Embryonic facial prominence (tissue), 1 donor: ENCODE measurements around the gene NTN3.
A peak's percentile ranks its signal among the peaks of the same experiment; 100 is the strongest.
"Not testable (repeated sequence)": the region's sequence is repeated elsewhere in the genome, so short reads cannot be mapped to it uniquely, and the experiment has no call there.

ENCODE experiments used
- DNase-seq: peaks from one replicate; pipeline ENCODE4 v3.0.0-alpha.2; 2016; ENCODE audit errors: extremely low spot score

NTN3 gene

GRCh38 chr16:2479996-2480395, 8.9 kb downstream of the NTN3 start:
- not testable (repeated sequence) for DNase-seq

- DNase-seq, result no peak
Observed at GRCh38 chr16:2480948-2481347, 9.9 kb downstream of the NTN3 start.

DNA sequence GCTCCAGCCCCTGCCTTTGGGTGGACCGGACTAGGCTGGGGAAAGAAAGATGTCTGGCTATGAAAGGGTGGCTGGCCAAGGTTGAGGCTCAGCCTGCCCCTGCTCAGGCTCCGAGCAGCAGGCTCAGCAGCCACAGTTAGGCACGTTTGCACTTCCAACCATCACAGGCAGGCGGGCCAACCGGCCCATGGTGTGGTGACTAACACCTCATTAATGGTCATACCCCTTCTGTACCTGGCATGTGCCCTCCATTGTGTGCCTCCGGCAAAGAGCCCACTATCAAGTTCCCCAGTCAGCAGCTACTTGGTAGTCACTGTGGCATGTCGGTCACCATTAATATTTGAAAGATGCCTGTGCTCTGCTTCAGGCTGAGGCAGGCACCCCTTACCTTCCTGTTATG, 10.6 kb downstream of the NTN3 start:
- DNase-seq, result no peak

DNA sequence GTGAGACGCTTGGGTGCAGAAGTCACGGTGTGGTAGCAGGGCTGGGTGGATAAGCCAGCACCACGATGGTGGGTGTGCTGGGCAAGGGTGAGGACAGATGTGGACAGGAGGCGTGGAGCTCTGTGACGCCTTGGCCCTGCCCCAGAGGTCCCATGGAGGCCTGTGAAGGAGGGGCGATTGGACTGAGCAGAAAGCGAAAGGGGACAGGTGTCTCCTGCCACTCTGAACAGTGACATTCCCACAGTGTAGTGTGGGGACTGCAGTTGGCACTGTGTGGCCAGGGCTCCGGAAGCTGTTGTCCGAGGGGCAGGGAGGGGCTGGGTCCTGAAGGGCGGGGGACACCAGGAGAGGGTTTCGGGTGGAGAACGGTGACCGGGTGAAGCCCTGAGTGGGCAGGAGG, 11.2 kb downstream of the NTN3 start:
- no peak for DNase-seq

GRCh38 chr16:2482708-2483534, 11.8 kb downstream of the NTN3 start:
- DNase-seq, result peak; percentile 5

- no peak for DNase-seq
Observed at GRCh38 chr16:2483939-2484897, 13.1 kb downstream of the NTN3 start.

GRCh38 chr16:2484898-2485508, 13.9 kb downstream of the NTN3 start:
- no peak for DNase-seq

GRCh38 chr16:2485811-2486507, 14.9 kb downstream of the NTN3 start:
- DNase-seq, result no peak

DNA sequence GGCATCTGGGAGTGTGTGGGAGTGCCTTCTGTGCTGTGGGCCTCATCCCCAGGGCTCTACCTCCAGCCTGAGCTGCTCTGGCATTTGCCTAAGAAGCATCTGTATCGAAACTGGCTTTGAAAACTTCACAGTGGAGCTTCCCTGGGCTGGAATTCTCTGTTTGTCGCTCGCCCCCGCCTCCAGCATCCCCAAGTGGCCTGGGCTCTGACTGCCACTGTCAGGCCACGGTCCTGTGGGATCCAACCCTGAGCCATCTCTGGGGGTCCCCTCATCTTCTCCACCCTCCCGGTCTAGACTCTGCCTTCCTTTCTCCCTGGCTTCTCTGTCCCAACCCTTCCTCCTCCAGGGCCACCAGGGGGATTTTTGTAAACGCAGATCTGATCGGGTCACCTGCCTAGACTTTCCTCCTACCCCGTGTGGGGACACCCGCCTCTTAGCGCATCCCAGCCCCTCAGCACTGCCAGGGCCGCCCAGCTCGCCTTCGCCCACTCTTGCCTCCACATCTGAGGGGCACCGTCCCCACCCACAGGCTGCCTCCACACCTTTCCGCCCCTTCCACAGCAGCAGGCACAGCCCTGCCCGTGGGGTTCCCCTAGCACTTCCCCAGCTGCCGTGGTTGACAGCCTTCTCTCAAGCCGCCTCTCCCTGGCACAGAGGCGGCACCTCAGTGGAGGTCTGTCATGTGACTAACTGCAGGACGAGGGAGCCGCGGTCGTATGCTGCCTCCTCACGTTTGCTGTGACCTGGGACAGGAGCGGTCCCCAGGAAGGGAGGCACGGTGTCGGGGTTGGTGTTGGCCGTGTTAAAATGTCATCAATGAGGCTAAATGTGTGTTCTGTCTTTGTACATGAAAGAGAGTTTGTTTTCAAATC, 15.8 kb downstream of the NTN3 start:
- no peak for DNase-seq

DNA sequence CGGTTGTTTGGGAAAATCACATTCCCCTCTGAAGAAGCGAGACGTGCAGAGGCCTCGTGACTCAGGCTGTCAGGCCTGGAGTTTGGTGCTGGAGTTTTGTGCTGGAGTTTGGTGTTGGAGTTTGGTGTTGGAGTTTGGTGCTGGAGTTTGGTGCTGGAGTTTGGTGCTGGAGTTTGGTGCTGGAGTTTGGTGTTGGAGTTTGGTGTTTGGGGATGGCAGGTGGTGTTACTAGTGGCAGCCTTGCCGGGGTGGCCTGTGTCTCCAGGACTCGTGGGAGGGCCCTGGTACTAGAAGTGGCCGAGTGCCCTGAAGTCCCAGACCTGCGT, 16.4 kb downstream of the NTN3 start:
- DNase-seq, result no peak

DNA sequence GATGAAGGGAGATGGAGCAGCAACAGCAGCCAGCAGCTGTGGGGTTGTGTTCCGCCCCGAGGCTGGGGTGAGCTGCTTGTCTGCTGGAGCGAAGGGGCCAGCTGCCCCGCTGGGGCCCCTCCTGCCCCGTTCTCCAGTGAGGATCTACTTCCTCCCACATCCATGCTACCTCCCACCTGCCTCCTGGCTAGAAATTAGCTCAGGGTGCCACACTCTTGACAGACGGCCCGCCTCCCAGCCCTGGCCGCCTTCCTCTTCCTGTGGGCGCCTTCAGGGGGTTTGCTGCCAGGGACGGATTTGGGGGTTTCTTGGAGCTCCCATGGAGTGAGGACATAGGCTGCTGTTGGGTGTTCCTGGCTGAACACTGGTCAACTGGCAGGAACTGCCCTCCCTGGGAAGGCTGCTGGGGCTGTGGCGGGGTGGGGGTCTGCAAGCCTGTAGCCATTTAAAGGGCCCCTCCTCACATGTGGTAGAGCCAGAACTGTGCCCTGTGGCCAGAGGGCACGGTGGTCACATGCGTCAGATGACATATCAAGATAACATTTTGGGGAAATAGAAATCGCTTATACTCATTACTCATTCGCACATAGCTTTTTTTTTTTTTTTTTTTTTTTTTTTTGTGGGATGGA, 16.9 kb downstream of the NTN3 start:
- no peak for DNase-seq

DNA sequence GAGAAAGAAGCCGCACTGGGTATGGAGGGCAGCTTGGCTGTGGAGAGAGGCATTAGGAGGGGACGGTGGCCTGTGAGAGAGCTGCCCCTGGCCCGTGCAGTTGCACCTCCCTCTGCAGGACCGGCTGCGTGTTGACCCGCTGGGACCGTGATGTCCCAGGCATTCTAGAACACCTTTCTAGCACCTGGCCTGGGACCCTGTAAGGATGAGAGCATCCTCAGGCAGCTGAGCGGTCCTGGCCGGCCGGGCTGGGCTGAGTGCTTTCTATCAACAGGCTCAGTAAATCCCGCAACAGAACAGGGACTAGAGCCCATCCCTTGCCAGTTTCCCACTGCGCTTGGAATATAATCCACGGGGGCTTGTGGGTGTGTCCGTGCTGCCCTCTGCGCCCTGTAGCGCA, 18.5 kb downstream of the NTN3 start:
- DNase-seq, result no peak

GRCh38 chr16:2490190-2491105, 19.4 kb downstream of the NTN3 start:
- no peak for DNase-seq

GRCh38 chr16:2492292-2492691, 21.2 kb downstream of the NTN3 start:
- no peak for DNase-seq

DNA sequence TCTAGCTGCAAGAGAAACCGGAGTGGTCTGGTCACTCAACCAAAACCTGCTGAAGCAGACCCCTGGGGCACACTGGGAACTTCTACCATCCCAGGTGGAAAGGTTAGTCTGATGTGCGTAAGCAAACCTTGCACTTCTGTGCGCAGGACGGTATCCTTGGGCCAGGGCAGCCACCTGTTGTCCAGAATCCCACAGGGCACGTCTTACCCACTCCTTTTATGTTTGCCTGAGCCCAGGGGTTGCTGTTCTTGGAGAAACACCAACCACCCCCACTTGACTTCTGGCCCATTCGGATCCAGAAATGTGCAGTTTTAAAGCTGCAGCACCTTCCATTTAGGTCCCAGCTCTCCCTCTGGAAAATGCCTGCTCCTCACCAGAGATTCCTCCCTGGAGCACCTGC, 22.5 kb downstream of the NTN3 start:
- no peak for DNase-seq

DNA sequence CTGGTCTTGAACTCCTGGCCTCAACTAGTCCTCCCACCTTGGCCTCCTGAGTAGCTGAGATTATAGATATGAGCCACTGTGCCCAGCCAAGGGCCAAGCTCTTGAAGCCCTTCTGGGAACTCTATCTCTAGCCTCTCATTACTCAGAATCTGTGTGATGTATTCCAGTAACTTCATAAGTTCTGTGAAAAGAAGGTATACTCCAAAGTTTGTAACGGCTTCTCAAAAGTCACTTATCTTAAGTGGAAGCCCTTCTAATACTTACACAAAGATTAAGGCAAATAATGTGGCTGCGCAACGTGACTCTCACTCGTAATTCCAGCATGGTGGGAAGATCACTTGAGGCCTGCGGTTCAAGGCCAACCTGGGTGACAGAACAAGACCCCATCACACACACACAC, 23.5 kb downstream of the NTN3 start:
- no peak for DNase-seq

DNA sequence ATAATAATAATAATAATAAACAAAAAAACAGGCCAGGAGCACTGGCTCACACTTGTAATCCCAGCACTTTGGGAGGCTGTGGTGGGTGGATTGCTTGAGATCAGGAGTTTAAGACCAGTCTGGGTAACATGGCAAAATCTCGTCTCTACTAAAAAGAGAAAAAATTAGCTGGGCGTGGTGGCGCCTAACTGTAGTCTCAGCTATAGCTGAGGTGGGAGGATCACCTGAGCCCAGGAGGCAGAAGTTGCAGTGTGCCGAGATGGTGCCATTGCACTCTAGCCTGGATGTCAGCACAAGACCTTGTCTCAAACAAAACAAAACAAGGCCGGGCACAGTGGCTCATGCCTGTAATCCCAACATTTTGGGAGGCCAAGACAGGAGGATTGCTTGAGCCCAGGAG, 23.9 kb downstream of the NTN3 start:
- DNase-seq, result no peak

GRCh38 chr16:2496223-2497115, 25.4 kb downstream of the NTN3 start:
- DNase-seq, result no peak
